HEK293 (cell line): ENCODE results near the gene NPHP4.

Source experiments
- CTCF ChIA-PET: fragments of 350-600 bp; formaldehyde crosslinking; extraction: SDS; loops from one replicate; lab custom pipeline; 2021; ENCODE audit warnings: antibody characterized with exemption; lab: Yijun Ruan, JAX
- POLR2A ChIA-PET: fragments of 300-600 bp; formaldehyde crosslinking; extraction: SDS; loops from one replicate; lab custom pipeline; 2020; ENCODE audit warnings: antibody characterized with exemption, inconsistent platforms; lab: Yijun Ruan, JAX
- H3K27ac ChIP-seq: fragments of 200-500 bp; sonication (Bioruptor generic); 2 replicates; pipeline ENCODE4 v1.5.1; 2014; ENCODE audit warnings: low read depth, low read length, control low read depth, inconsistent platforms; ENCODE audit errors: extremely low read depth
- H3K36me3 ChIP-seq, 2 experiments: fragments of 200-500 bp in 1 of 2; sonication (Bioruptor generic) in 1 of 2; 1 replicate in 1 of 2; 2 replicates in 1 of 2; pipeline ENCODE4 v1.5.1; 2014 to 2017; ENCODE audit warnings: inconsistent platforms in 2 of 2, low read length in 2 of 2; ENCODE audit not compliant: control insufficient read depth in 2 of 2, insufficient read depth in 1 of 2
- H3K4me1 ChIP-seq: fragments of 200-500 bp; sonication (Bioruptor generic); 2 replicates; pipeline ENCODE4 v1.5.1; 2014; ENCODE audit warnings: mild to moderate bottlenecking, low read length, inconsistent platforms; ENCODE audit not compliant: control insufficient read depth, insufficient read depth
- H3K4me3 ChIP-seq: 2 replicates; pipeline ENCODE4 v1.5.1; 2011; ENCODE audit warnings: low read depth, mild to moderate bottlenecking, control low read depth, low read length, moderate library complexity
- H3K9me3 ChIP-seq: fragments of 200-500 bp; sonication (Bioruptor generic); 2 replicates; pipeline ENCODE4 v1.5.1; 2014; ENCODE audit warnings: low read depth, low read length, inconsistent platforms; ENCODE audit not compliant: control insufficient read depth, insufficient read depth
- HOXC10 ChIP-seq: sonication (generic); formaldehyde crosslinking; IDR thresholded peaks from 2 replicates; pipeline ENCODE4 v1.8.1; 2023; ENCODE audit warnings: mild to moderate bottlenecking, missing genetic modification reagents
- KLF8 ChIP-seq: fragments of 450-650 bp; formaldehyde crosslinking; IDR thresholded peaks from 2 replicates; pipeline ENCODE4 v1.5.1; 2016; ENCODE audit warnings: missing biosample characterization, missing genetic modification characterization
- SCRT2 ChIP-seq: fragments of 450-650 bp; formaldehyde crosslinking; IDR thresholded peaks from 2 replicates; pipeline ENCODE4 v1.5.1; 2016; ENCODE audit warnings: missing biosample characterization, missing genetic modification characterization
- YY2 ChIP-seq: fragments of 450-650 bp; formaldehyde crosslinking; IDR thresholded peaks from 2 replicates; pipeline ENCODE4 v1.5.1; 2016; ENCODE audit warnings: missing biosample characterization, missing genetic modification characterization
- ZBTB1 ChIP-seq: fragments of 450-650 bp; formaldehyde crosslinking; IDR thresholded peaks from 2 replicates; pipeline ENCODE4 v1.5.1; 2016; ENCODE audit warnings: missing biosample characterization, missing genetic modification characterization
- ZBTB17 ChIP-seq: fragments of 450-650 bp; formaldehyde crosslinking; IDR thresholded peaks from 2 replicates; pipeline ENCODE4 v1.5.1; 2016; ENCODE audit warnings: missing biosample characterization, missing genetic modification characterization
- ZBTB20 ChIP-seq: fragments of 450-650 bp; formaldehyde crosslinking; IDR thresholded peaks from 2 replicates; pipeline ENCODE4 v1.5.1; 2016; ENCODE audit warnings: missing biosample characterization, missing genetic modification characterization
- ZNF133 ChIP-seq: fragments of 450-650 bp; formaldehyde crosslinking; IDR thresholded peaks from 2 replicates; pipeline ENCODE4 v1.5.1; 2016; ENCODE audit warnings: missing biosample characterization, missing genetic modification characterization
- ZNF37A ChIP-seq: fragments of 450-650 bp; IDR thresholded peaks from 2 replicates; pipeline ENCODE4 v1.5.1; 2018; ENCODE audit warnings: missing biosample characterization, missing genetic modification characterization
- ZNF416 ChIP-seq: fragments of 450-650 bp; formaldehyde crosslinking; IDR thresholded peaks from 2 replicates; pipeline ENCODE4 v1.5.1; 2016; ENCODE audit warnings: missing biosample characterization, missing genetic modification characterization
- ZNF530 ChIP-seq: fragments of 450-650 bp; formaldehyde crosslinking; IDR thresholded peaks from 2 replicates; pipeline ENCODE4 v1.5.1; 2016; ENCODE audit warnings: low read depth, missing biosample characterization, missing genetic modification characterization
- ZNF549 ChIP-seq: fragments of 450-650 bp; IDR thresholded peaks from 2 replicates; pipeline ENCODE4 v1.5.1; 2018; ENCODE audit warnings: missing biosample characterization, missing genetic modification characterization, mild to moderate bottlenecking, inconsistent platforms, moderate library complexity
- ZNF558 ChIP-seq: fragments of 450-650 bp; formaldehyde crosslinking; IDR thresholded peaks from 2 replicates; pipeline ENCODE4 v1.5.1; 2016; ENCODE audit warnings: missing biosample characterization, missing genetic modification characterization
- ZNF571 ChIP-seq: fragments of 450-650 bp; formaldehyde crosslinking; IDR thresholded peaks from 2 replicates; pipeline ENCODE4 v1.5.0; 2017; ENCODE audit warnings: missing biosample characterization, missing genetic modification characterization
- ZNF654 ChIP-seq: fragments of 450-650 bp; formaldehyde crosslinking; IDR thresholded peaks from 2 replicates; pipeline ENCODE4 v1.5.1; 2016; ENCODE audit warnings: low read depth, missing biosample characterization, missing genetic modification characterization
- ZNF76 ChIP-seq: fragments of 450-650 bp; formaldehyde crosslinking; IDR thresholded peaks from 2 replicates; pipeline ENCODE4; 2016; ENCODE audit warnings: low read depth, missing biosample characterization, missing genetic modification characterization, borderline replicate concordance
- ZNF837 ChIP-seq: fragments of 450-650 bp; formaldehyde crosslinking; IDR thresholded peaks from 2 replicates; pipeline ENCODE4 v1.5.1; 2016; ENCODE audit warnings: missing biosample characterization, missing genetic modification characterization
- TF ChIP-seq, protein P1 (sequence below): fragments of 450-650 bp; formaldehyde crosslinking; IDR thresholded peaks from 2 replicates; pipeline ENCODE4 v1.5.1; 2016; ENCODE audit warnings: missing biosample characterization, missing genetic modification characterization
- TF ChIP-seq, protein P2 (sequence below): fragments of 450-650 bp; formaldehyde crosslinking; IDR thresholded peaks from 2 replicates; pipeline ENCODE4 v1.5.1; 2016; ENCODE audit warnings: missing biosample characterization, missing genetic modification characterization, borderline replicate concordance
- TF ChIP-seq, protein P3 (sequence below): fragments of 450-650 bp; formaldehyde crosslinking; IDR thresholded peaks from 2 replicates; pipeline ENCODE4; 2016; ENCODE audit warnings: missing biosample characterization, missing genetic modification characterization
- TF ChIP-seq, protein P4 (sequence below): fragments of 450-650 bp; formaldehyde crosslinking; IDR thresholded peaks from 2 replicates; pipeline ENCODE4 v1.5.1; 2016; ENCODE audit warnings: missing biosample characterization, missing genetic modification characterization

Gene NPHP4

DNA sequence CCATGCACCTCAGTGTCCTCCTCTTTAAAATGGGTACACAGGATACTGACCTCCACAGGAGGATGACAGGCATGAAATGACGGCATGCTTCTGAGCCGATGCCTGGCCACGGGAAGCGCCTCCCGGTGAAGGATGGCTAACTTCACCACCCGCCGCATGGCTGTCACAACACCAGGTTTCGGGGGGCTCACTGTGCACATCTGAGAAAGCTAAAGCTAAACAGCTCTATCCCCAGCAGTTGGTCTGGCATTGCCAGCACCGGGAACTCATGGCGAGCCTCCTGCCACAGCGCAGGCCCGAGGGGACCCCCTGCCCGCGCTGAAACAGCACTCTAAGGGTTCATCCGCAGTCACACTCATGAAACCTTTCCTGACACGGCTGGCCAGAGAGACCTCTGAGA is 16.0 kb downstream of the NPHP4 start:
- ChIA-PET POLR2A (no interaction called here), CTCF (interaction anchor here (1.0 kb wide), 1 partner anchor 28 kb away, joined by 4 read pairs; no protein-coding TSS in a partner anchor)
- no peak overlapping the region for H3K27ac ChIP-seq

DNA sequence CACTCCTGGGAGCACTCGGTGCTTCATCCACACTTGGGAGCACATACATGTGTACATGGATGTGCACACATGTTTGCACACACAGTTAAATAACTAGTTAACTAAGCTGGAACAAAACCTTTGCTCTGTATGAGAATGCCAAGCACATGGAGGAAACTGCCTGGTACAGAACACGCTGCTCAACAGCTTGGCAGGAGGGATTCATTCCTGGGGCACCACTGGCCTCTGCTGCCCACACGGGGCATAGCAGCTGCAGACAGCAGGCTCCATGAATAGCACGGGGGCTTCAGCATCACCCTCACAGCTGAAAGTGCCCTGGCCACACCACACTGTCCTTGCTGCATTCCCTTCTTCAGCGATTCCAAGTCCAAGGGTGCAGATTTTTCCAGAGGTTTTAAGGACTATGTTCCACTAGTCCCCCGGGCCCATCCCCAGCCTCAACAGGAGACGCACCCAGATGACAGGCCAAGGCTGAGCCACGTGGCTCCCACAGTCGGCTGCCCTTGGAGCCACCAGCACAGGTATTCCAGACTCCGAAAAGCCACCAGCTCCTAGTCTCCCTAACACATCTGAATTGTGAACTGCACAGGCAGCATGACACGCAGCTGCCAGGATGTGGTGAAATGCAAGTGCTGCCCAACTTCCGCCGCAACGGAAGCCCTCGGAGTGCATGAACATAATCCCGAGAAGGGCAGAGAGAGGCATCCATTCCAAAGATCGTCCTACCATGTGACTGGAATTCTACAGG is 16.9 kb downstream of the NPHP4 start:
- Histone ChIP-seq H3K4me1 (no peaks in the 10 kb centered on the region; the same call in 1 of the 2 replicates), H3K36me3 (peaks cover 0 to 51% of the 10 kb centered on the region in 2 experiments; a peak in 1 of 3 replicates), H3K4me3 (no peak overlapping the region), H3K9me3 (no peaks in the 10 kb centered on the region), H3K27ac (no peak overlapping the region)
- TF ChIP-seq ZNF37A (no peak), YY2 (tag by site-specific recombination) (no peak), ZBTB17 (tag by site-specific recombination) (no peak), SCRT2 (peak; percentile 54; the same call in 1 of the 2 replicates), ZNF654 (tag by site-specific recombination) (peak; percentile 60)
- TF ChIP-seq, protein P1, sequence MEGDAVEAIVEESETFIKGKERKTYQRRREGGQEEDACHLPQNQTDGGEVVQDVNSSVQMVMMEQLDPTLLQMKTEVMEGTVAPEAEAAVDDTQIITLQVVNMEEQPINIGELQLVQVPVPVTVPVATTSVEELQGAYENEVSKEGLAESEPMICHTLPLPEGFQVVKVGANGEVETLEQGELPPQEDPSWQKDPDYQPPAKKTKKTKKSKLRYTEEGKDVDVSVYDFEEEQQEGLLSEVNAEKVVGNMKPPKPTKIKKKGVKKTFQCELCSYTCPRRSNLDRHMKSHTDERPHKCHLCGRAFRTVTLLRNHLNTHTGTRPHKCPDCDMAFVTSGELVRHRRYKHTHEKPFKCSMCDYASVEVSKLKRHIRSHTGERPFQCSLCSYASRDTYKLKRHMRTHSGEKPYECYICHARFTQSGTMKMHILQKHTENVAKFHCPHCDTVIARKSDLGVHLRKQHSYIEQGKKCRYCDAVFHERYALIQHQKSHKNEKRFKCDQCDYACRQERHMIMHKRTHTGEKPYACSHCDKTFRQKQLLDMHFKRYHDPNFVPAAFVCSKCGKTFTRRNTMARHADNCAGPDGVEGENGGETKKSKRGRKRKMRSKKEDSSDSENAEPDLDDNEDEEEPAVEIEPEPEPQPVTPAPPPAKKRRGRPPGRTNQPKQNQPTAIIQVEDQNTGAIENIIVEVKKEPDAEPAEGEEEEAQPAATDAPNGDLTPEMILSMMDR (tag by site-specific recombination): peak; percentile 67
- ChIA-PET CTCF (interaction anchor here (0.7 to 1.6 kb wide), 3 partner anchors 9 to 465 kb away, joined by 3 to 5 read pairs (median 4); no protein-coding TSS in a partner anchor), POLR2A (no interaction called here)

More for the DNA sequence above, 16.0 kb downstream of the NPHP4 start:
- H3K4me1 ChIP-seq: no peaks in the 10 kb centered on the region; the same call in 1 of the 2 replicates
- no peaks in the 10 kb centered on the region for H3K9me3 ChIP-seq
- TF ChIP-seq ZNF76 (tag by site-specific recombination): no peak
- no peak for TF ChIP-seq ZNF37A
- no peak for TF ChIP-seq ZNF133
- peaks cover 0 to 51% of the 10 kb centered on the region in 2 experiments; a peak in 1 of 3 replicates for H3K36me3 ChIP-seq
- no peak overlapping the region for H3K4me3 ChIP-seq

DNA sequence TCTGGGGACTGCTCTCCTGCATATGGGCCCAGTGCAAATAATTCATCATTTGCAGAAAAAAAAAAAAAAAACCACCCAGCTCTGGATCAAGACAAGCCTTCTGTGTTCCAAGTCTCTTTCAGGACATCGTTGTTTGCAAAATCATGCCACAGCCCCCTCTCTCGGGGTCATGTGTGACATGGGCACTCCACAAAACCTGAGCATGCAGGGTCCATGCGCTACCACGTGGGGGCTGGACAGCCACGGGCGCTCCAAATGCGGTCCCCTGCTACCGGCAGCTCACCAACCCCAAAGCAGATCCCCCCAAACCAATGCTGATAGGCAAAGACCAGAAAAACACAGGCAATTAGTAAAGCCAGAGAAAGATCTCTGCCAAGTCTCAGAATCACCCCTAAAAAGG is 17.6 kb downstream of the NPHP4 start:
- peaks cover 0 to 52% of the 10 kb centered on the region in 2 experiments; a peak in 1 of 3 replicates for H3K36me3 ChIP-seq
- H3K4me1 ChIP-seq: no peaks in the 10 kb centered on the region
- no peaks in the 10 kb centered on the region for H3K9me3 ChIP-seq
- H3K27ac ChIP-seq: no peak overlapping the region
- ChIA-PET POLR2A (no interaction called here), CTCF (interaction anchor here (1.0 to 1.6 kb wide), 2 partner anchors 10 to 464 kb away, joined by 4 to 5 read pairs; no protein-coding TSS in a partner anchor)
- H3K4me3 ChIP-seq: no peak overlapping the region
- TF ChIP-seq ZBTB1 (tag by site-specific recombination): no peak
- TF ChIP-seq, protein P2, sequence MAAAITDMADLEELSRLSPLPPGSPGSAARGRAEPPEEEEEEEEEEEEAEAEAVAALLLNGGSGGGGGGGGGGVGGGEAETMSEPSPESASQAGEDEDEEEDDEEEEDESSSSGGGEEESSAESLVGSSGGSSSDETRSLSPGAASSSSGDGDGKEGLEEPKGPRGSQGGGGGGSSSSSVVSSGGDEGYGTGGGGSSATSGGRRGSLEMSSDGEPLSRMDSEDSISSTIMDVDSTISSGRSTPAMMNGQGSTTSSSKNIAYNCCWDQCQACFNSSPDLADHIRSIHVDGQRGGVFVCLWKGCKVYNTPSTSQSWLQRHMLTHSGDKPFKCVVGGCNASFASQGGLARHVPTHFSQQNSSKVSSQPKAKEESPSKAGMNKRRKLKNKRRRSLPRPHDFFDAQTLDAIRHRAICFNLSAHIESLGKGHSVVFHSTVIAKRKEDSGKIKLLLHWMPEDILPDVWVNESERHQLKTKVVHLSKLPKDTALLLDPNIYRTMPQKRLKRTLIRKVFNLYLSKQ (tag by site-specific recombination): no peak

DNA sequence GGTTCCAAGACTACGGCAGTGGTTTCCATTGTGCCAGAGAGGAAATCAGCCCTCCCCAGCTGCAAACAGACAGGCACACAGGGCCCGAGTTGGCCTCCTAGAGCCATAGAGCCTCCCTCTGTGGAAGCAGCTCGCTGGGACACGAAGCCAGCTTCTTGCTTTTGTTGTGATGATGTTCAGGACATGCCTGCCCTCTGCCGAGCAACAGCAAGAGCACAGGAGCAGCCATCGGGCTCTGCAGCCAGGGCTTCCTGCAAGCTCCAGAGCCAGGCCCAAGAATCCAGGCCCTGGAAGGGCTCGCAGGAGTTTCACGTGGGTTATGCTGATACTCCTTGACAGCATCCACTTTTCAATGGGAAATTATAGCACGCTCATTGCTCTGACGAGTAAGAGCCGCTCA is 18.5 kb downstream of the NPHP4 start:
- ChIA-PET CTCF (interaction anchor here (1.6 kb wide), 1 partner anchor 463 kb away, joined by 5 read pairs; no protein-coding TSS in a partner anchor), POLR2A (no interaction called here)
- Histone ChIP-seq H3K4me3 (no peak overlapping the region), H3K4me1 (no peaks in the 10 kb centered on the region), H3K27ac (no peak overlapping the region), H3K36me3 (peaks cover 0 to 56% of the 10 kb centered on the region in 2 experiments; a peak in 2 of 3 replicates), H3K9me3 (no peaks in the 10 kb centered on the region)
- TF ChIP-seq ZNF837 (no peak), ZBTB20 (tag by site-specific recombination) (no peak), ZNF549 (tag by site-specific recombination) (no peak), ZNF530 (tag by site-specific recombination) (no peak), ZNF416 (tag by site-specific recombination) (no peak), HOXC10 (CRISPR knock-in tag) (no peak), ZNF558 (tag by site-specific recombination) (no peak), ZNF571 (tag by site-specific recombination) (no peak), KLF8 (tag by site-specific recombination) (no peak)
- TF ChIP-seq, protein P3, sequence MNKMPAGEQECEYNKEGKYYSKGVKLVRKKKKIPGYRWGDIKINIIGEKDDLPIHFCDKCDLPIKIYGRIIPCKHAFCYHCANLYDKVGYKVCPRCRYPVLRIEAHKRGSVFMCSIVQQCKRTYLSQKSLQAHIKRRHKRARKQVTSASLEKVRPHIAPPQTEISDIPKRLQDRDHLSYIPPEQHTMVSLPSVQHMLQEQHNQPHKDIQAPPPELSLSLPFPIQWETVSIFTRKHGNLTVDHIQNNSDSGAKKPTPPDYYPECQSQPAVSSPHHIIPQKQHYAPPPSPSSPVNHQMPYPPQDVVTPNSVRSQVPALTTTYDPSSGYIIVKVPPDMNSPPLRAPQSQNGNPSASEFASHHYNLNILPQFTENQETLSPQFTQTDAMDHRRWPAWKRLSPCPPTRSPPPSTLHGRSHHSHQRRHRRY (tag by site-specific recombination): no peak
- TF ChIP-seq, protein P4, sequence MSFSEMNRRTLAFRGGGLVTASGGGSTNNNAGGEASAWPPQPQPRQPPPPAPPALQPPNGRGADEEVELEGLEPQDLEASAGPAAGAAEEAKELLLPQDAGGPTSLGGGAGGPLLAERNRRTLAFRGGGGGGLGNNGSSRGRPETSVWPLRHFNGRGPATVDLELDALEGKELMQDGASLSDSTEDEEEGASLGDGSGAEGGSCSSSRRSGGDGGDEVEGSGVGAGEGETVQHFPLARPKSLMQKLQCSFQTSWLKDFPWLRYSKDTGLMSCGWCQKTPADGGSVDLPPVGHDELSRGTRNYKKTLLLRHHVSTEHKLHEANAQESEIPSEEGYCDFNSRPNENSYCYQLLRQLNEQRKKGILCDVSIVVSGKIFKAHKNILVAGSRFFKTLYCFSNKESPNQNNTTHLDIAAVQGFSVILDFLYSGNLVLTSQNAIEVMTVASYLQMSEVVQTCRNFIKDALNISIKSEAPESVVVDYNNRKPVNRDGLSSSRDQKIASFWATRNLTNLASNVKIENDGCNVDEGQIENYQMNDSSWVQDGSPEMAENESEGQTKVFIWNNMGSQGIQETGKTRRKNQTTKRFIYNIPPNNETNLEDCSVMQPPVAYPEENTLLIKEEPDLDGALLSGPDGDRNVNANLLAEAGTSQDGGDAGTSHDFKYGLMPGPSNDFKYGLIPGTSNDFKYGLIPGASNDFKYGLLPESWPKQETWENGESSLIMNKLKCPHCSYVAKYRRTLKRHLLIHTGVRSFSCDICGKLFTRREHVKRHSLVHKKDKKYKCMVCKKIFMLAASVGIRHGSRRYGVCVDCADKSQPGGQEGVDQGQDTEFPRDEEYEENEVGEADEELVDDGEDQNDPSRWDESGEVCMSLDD: no peak
